ENCODE measurements around the gene CCDC102A.
A peak's percentile ranks its signal among the peaks of the same experiment; 100 is the strongest.

The CCDC102A gene

GRCh38 chr16:57535680-57536305 lies 578 bp downstream of the CCDC102A start (continued):
- TF ChIP-seq PATZ1 (tag by site-specific recombination; IDR thresholded peaks at IDR 0.05) (peak; percentile 81), ZNF777 (tag by site-specific recombination; IDR thresholded peaks at IDR 0.05; ENCODE audit: borderline replicate concordance) (no peak), ATF2 (tag by site-specific recombination; IDR thresholded peaks at IDR 0.05; ENCODE audit: low read depth) (no peak), ZBTB8A (tag by site-specific recombination; IDR thresholded peaks at IDR 0.05) (no peak), IKZF3 (tag by site-specific recombination; IDR thresholded peaks at IDR 0.05) (no peak), ZNF394 (tag by site-specific recombination; IDR thresholded peaks at IDR 0.05; ENCODE audit: borderline replicate concordance) (no peak), ZNF645 (tag by site-specific recombination; IDR thresholded peaks at IDR 0.05) (no peak), ZNF837 (tag by site-specific recombination; IDR thresholded peaks at IDR 0.05) (no peak), ZBTB17 (tag by site-specific recombination; IDR thresholded peaks at IDR 0.05) (no peak), KLF8 (tag by site-specific recombination; IDR thresholded peaks at IDR 0.05) (peak; percentile 79; the same call in 1 of the 2 replicates), ZNF37A (tag by site-specific recombination; IDR thresholded peaks at IDR 0.05) (no peak), ZNF544 (tag by site-specific recombination; IDR thresholded peaks at IDR 0.05) (no peak), ZNF148 (tag by site-specific recombination; IDR thresholded peaks at IDR 0.05; ENCODE audit: borderline replicate concordance) (no peak), ZNF48 (tag by site-specific recombination; IDR thresholded peaks at IDR 0.05) (no peak), KLF17 (tag by site-specific recombination; IDR thresholded peaks at IDR 0.05) (no peak), ZNF530 (tag by site-specific recombination; IDR thresholded peaks at IDR 0.05; ENCODE audit: low read depth) (no peak), ZNF707 (tag by site-specific recombination; IDR thresholded peaks at IDR 0.05) (no peak), OVOL3 (tag by site-specific recombination; IDR thresholded peaks at IDR 0.05) (no peak), ZSCAN30 (tag by site-specific recombination; IDR thresholded peaks at IDR 0.05) (no peak), RBAK (tag by site-specific recombination; IDR thresholded peaks at IDR 0.05) (no peak), ZNF175 (tag by site-specific recombination; IDR thresholded peaks at IDR 0.05) (no peak), ZNF670 (tag by site-specific recombination; IDR thresholded peaks at IDR 0.05; ENCODE audit: low read depth) (no peak), ZNF155 (tag by site-specific recombination; IDR thresholded peaks at IDR 0.05) (no peak), ZNF302 (tag by site-specific recombination; IDR thresholded peaks at IDR 0.05; ENCODE audit: low read depth) (no peak), ZNF10 (tag by site-specific recombination; IDR thresholded peaks at IDR 0.05) (no peak), ZNF350 (tag by site-specific recombination; IDR thresholded peaks at IDR 0.05) (no peak), ZNF529 (tag by site-specific recombination; IDR thresholded peaks at IDR 0.05; ENCODE audit: insufficient replicate concordance) (no peak), ZNF629 (tag by site-specific recombination; IDR thresholded peaks at IDR 0.05) (no peak), REPIN1 (tag by site-specific recombination; IDR thresholded peaks at IDR 0.05; ENCODE audit: low read depth) (no peak), ZNF561 (tag by site-specific recombination; IDR thresholded peaks at IDR 0.05; ENCODE audit: borderline replicate concordance) (no peak), EGR2 (tag by site-specific recombination; IDR thresholded peaks at IDR 0.05; ENCODE audit: low read depth) (no peak; the same call in 1 of the 2 replicates), SP2 (tag by site-specific recombination; IDR thresholded peaks at IDR 0.05) (peak; percentile 78), ZNF274 (IDR thresholded peaks at IDR 0.05; ENCODE audit: low read length) (no peak), ZNF274 (tag by site-specific recombination; IDR thresholded peaks at IDR 0.05; ENCODE audit: borderline replicate concordance) (no peak), SETDB1 (IDR thresholded peaks at IDR 0.05; ENCODE audit: insufficient read length, low read length) (no peak)

Data from HEK293 (cell line).